GM10266 (cell line): Measurements from ENCODE around the gene WFS1.

Source experiments
- DNase-seq: peaks from one replicate; pipeline ENCODE4 v3.0.0; 2012; ENCODE audit errors: extremely low spot score
- CTCF ChIP-seq: IDR thresholded peaks from 2 replicates; pipeline ENCODE4 v1.5.1; 2012; ENCODE audit warnings: mild to moderate bottlenecking, low read depth; ENCODE audit not compliant: control insufficient read depth, insufficient read depth; ENCODE audit errors: missing control alignments

WFS1 gene

GRCh38 chr4:6236816-6237390 lies 32.7 kb upstream of the WFS1 start:
- TF ChIP-seq CTCF: no peak
- DNase-seq: no peak

- no peak for TF ChIP-seq CTCF
- DNase-seq: no peak
Observed at GRCh38 chr4:6239486-6239885, 30.2 kb upstream of the WFS1 start.

- TF ChIP-seq CTCF: no peak
Observed at GRCh38 chr4:6239968-6240367, 29.7 kb upstream of the WFS1 start.

GRCh38 chr4:6241062-6241845 lies 28.4 kb upstream of the WFS1 start:
- no peak for DNase-seq
- TF ChIP-seq CTCF: no peak

More at GRCh38 chr4:6239968-6240367, 29.7 kb upstream of the WFS1 start:
- DNase-seq: no peak

- no peak for TF ChIP-seq CTCF
- no peak for DNase-seq
Observed at GRCh38 chr4:6242271-6243029, 27.2 kb upstream of the WFS1 start.

- no peak for TF ChIP-seq CTCF
- DNase-seq: no peak
Observed at GRCh38 chr4:6245246-6246169, 24.1 kb upstream of the WFS1 start.
